Sigmoid colon (tissue), 4 donors: Measurements from ENCODE around the gene SIRT1.
A peak's percentile ranks its signal among the peaks of the same experiment; 100 is the strongest.

Source experiments
- CTCF ChIP-seq, 4 experiments: fragments of 450-650 bp in 3 of 4; fragments of 200-600 bp in 1 of 4; IDR thresholded peaks; one replicate each; pipeline ENCODE4 v1.5.1; 2016 to 2019; ENCODE audit warnings: antibody characterized with exemption in 4 of 4, mild to moderate bottlenecking in 3 of 4, moderate library complexity in 2 of 4
- EP300 ChIP-seq, 4 donors: sonication (generic); formaldehyde crosslinking; IDR thresholded peaks; one replicate each; pipeline ENCODE4 v1.6.1; 2017; ENCODE audit warnings: antibody characterized with exemption in 4 of 4

GRCh38 chr10:67884313-67884841 is at the start of gene SIRT1:
- peak in 1 of 4 donors; percentile 40 for TF ChIP-seq EP300 (IDR thresholded peaks at IDR 0.05)
- TF ChIP-seq CTCF (IDR thresholded peaks at IDR 0.05), result no peak
